GM12878 (cell line): ENCODE data around the gene YBX3.

Source experiments
- EP300 ChIP-seq, 2 experiments: fragments of 150-350 bp in 1 of 2; IDR thresholded peaks; 2 replicates each; pipeline ENCODE4 v1.6.1; 2011 to 2012; ENCODE audit warnings: low read depth in 2 of 2, low read length in 2 of 2, borderline replicate concordance in 1 of 2, improper control_type of control experiment in 1 of 2, inconsistent platforms in 1 of 2; ENCODE audit not compliant: control insufficient read depth in 1 of 2
- EZH2 ChIP-seq: IDR thresholded peaks from 2 replicates; pipeline ENCODE4 v1.6.1; 2012; ENCODE audit warnings: low read depth, mild to moderate bottlenecking, control low read depth, inconsistent platforms, low read length, borderline replicate concordance; ENCODE audit not compliant: control insufficient read depth
- FOXK2 ChIP-seq: fragments of 450-650 bp; IDR thresholded peaks from 2 replicates; pipeline ENCODE4 v1.6.1; 2017; ENCODE audit warnings: mild to moderate bottlenecking, moderate library complexity
- MTA3 ChIP-seq: IDR thresholded peaks from 2 replicates; pipeline ENCODE4 v1.6.1; 2012; ENCODE audit warnings: low read length, inconsistent platforms, borderline replicate concordance
- MYC ChIP-seq: IDR thresholded peaks from 2 replicates; pipeline ENCODE4 v1.6.1; 2011; ENCODE audit warnings: mild to moderate bottlenecking, low read length, moderate library complexity, inconsistent platforms; ENCODE audit not compliant: insufficient read depth, insufficient replicate concordance, insufficient read length, severe bottlenecking
- POLR2AphosphoS5 ChIP-seq: IDR thresholded peaks from 2 replicates; pipeline ENCODE4 v1.6.1; 2011; ENCODE audit warnings: mild to moderate bottlenecking, low read length, inconsistent platforms
- RAD21 ChIP-seq: IDR thresholded peaks from 2 replicates; pipeline ENCODE4 v1.6.1; 2011; ENCODE audit warnings: mild to moderate bottlenecking, low read depth, low read length, moderate library complexity; ENCODE audit not compliant: insufficient read depth
- SMC3 ChIP-seq: IDR thresholded peaks from 2 replicates; pipeline ENCODE4 v1.6.1; 2011; ENCODE audit warnings: low read length, improper control_type of control experiment, borderline replicate concordance
- TF ChIP-seq, protein P1 (sequence below): IDR thresholded peaks from 2 replicates; pipeline ENCODE4 v1.6.1; 2011; ENCODE audit warnings: borderline replicate concordance, low read depth, mild to moderate bottlenecking, moderate library complexity, low read length; ENCODE audit not compliant: insufficient read depth, poor library complexity, severe bottlenecking
- TF ChIP-seq, protein P2 (sequence below): fragments of 450-650 bp; IDR thresholded peaks from 2 replicates; pipeline ENCODE4 v1.6.1; 2018; ENCODE audit warnings: borderline replicate concordance, mild to moderate bottlenecking; ENCODE audit not compliant: partially characterized antibody
- TF ChIP-seq, protein P3 (sequence below): fragments of 150-350 bp; IDR thresholded peaks from 2 replicates; pipeline ENCODE4 v1.6.1; 2016; ENCODE audit warnings: low read depth, low read length
- TF ChIP-seq, protein P4 (sequence below): fragments of 450-650 bp; IDR thresholded peaks from 2 replicates; pipeline ENCODE4 v1.6.1; 2017; ENCODE audit warnings: mild to moderate bottlenecking, low read depth, inconsistent platforms; ENCODE audit not compliant: poor library complexity, severe bottlenecking
- TF ChIP-seq, protein P5 (sequence below), 3 experiments: IDR thresholded peaks in 2 of 3; conservative IDR thresholded peaks in 1 of 3; 2 replicates each; pipeline ENCODE4 v1.5.1; 2011; ENCODE audit warnings: low read depth in 3 of 3, low read length in 3 of 3, mild to moderate bottlenecking in 3 of 3, control low read depth in 2 of 3, moderate library complexity in 2 of 3, inconsistent platforms in 1 of 3, mixed read lengths in 1 of 3; ENCODE audit not compliant: control insufficient read depth in 2 of 3, insufficient read depth in 1 of 3; ENCODE audit errors: extremely low read depth in 1 of 3

DNA sequence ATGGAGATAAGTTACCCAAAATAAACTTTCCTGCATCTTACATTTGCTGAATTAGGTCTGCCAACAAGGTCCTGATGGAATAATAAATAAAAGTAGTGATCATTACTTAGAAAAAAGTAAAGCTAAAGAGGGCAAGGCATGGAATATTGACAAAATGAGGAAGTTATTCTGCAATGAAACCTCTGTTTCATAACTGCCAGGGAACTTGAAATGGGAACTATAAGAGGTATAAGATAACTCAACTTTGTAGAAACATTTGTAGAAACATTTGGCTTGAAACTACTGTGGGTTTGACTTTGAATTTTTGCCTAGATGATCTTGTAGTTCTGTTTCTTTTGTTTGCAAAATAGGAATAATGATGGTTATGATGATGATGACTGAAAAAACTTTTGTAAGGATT is 18.7 kb upstream of the YBX3 start:
- no peak for TF ChIP-seq POLR2AphosphoS5
- TF ChIP-seq MYC = no peak
- TF ChIP-seq, protein P1, sequence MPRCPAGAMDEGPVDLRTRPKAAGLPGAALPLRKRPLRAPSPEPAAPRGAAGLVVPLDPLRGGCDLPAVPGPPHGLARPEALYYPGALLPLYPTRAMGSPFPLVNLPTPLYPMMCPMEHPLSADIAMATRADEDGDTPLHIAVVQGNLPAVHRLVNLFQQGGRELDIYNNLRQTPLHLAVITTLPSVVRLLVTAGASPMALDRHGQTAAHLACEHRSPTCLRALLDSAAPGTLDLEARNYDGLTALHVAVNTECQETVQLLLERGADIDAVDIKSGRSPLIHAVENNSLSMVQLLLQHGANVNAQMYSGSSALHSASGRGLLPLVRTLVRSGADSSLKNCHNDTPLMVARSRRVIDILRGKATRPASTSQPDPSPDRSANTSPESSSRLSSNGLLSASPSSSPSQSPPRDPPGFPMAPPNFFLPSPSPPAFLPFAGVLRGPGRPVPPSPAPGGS = no peak
- TF ChIP-seq, protein P2, sequence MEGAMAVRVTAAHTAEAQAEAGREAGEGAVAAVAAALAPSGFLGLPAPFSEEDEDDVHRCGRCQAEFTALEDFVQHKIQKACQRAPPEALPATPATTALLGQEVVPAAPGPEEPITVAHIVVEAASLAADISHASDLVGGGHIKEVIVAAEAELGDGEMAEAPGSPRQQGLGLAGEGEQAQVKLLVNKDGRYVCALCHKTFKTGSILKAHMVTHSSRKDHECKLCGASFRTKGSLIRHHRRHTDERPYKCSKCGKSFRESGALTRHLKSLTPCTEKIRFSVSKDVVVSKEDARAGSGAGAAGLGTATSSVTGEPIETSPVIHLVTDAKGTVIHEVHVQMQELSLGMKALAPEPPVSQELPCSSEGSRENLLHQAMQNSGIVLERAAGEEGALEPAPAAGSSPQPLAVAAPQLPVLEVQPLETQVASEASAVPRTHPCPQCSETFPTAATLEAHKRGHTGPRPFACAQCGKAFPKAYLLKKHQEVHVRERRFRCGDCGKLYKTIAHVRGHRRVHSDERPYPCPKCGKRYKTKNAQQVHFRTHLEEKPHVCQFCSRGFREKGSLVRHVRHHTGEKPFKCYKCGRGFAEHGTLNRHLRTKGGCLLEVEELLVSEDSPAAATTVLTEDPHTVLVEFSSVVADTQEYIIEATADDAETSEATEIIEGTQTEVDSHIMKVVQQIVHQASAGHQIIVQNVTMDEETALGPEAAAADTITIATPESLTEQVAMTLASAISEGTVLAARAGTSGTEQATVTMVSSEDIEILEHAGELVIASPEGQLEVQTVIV = no peak
- TF ChIP-seq RAD21 = no peak
- no peak for TF ChIP-seq MTA3
- TF ChIP-seq, protein P3, sequence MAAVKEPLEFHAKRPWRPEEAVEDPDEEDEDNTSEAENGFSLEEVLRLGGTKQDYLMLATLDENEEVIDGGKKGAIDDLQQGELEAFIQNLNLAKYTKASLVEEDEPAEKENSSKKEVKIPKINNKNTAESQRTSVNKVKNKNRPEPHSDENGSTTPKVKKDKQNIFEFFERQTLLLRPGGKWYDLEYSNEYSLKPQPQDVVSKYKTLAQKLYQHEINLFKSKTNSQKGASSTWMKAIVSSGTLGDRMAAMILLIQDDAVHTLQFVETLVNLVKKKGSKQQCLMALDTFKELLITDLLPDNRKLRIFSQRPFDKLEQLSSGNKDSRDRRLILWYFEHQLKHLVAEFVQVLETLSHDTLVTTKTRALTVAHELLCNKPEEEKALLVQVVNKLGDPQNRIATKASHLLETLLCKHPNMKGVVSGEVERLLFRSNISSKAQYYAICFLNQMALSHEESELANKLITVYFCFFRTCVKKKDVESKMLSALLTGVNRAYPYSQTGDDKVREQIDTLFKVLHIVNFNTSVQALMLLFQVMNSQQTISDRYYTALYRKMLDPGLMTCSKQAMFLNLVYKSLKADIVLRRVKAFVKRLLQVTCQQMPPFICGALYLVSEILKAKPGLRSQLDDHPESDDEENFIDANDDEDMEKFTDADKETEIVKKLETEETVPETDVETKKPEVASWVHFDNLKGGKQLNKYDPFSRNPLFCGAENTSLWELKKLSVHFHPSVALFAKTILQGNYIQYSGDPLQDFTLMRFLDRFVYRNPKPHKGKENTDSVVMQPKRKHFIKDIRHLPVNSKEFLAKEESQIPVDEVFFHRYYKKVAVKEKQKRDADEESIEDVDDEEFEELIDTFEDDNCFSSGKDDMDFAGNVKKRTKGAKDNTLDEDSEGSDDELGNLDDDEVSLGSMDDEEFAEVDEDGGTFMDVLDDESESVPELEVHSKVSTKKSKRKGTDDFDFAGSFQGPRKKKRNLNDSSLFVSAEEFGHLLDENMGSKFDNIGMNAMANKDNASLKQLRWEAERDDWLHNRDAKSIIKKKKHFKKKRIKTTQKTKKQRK = no peak
- no peak for TF ChIP-seq FOXK2
- TF ChIP-seq SMC3 = no peak
- TF ChIP-seq, protein P4, sequence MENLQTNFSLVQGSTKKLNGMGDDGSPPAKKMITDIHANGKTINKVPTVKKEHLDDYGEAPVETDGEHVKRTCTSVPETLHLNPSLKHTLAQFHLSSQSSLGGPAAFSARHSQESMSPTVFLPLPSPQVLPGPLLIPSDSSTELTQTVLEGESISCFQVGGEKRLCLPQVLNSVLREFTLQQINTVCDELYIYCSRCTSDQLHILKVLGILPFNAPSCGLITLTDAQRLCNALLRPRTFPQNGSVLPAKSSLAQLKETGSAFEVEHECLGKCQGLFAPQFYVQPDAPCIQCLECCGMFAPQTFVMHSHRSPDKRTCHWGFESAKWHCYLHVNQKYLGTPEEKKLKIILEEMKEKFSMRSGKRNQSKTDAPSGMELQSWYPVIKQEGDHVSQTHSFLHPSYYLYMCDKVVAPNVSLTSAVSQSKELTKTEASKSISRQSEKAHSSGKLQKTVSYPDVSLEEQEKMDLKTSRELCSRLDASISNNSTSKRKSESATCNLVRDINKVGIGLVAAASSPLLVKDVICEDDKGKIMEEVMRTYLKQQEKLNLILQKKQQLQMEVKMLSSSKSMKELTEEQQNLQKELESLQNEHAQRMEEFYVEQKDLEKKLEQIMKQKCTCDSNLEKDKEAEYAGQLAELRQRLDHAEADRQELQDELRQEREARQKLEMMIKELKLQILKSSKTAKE = no peak
- no peak for TF ChIP-seq EZH2
- TF ChIP-seq, protein P5, sequence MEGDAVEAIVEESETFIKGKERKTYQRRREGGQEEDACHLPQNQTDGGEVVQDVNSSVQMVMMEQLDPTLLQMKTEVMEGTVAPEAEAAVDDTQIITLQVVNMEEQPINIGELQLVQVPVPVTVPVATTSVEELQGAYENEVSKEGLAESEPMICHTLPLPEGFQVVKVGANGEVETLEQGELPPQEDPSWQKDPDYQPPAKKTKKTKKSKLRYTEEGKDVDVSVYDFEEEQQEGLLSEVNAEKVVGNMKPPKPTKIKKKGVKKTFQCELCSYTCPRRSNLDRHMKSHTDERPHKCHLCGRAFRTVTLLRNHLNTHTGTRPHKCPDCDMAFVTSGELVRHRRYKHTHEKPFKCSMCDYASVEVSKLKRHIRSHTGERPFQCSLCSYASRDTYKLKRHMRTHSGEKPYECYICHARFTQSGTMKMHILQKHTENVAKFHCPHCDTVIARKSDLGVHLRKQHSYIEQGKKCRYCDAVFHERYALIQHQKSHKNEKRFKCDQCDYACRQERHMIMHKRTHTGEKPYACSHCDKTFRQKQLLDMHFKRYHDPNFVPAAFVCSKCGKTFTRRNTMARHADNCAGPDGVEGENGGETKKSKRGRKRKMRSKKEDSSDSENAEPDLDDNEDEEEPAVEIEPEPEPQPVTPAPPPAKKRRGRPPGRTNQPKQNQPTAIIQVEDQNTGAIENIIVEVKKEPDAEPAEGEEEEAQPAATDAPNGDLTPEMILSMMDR (IDR thresholded peaks at IDR 0.05 in 2 of 3, conservative IDR thresholded peaks at IDR 0.05 in 1 of 3; ENCODE audit: control insufficient read depth in 2 of 3, extremely low read depth in 1 of 3, insufficient read depth in 1 of 3, low read depth in 3 of 3, low read length in 3 of 3) = no peak
- TF ChIP-seq EP300 (IDR thresholded peaks at IDR 0.05; ENCODE audit: borderline replicate concordance in 1 of 2, control insufficient read depth in 1 of 2, low read depth in 2 of 2, low read length in 2 of 2) = no peak
